Activated CD8-positive, alpha-beta memory T cell treated with anti-CD3 and anti-CD28 coated beads for 36 hours (primary cell): ENCODE results near the gene CNTD1. TPM values are rescaled to one million over a fixed set of nuclear protein-coding genes. Genes with fewer than 3 reads are reported as not detected.
"Not testable (repeated sequence)": the region's sequence is repeated elsewhere in the genome, so short reads cannot be mapped to it uniquely, and the experiment has no call there.

Experiments used
- CTCF ChIA-PET: fragments of 350-600 bp; sonication (Branson Sonifier 250); formaldehyde crosslinking; loops from one replicate; lab custom pipeline; 2021; ENCODE audit warnings: antibody characterized with exemption; lab: Charles Lee
- POLR2A ChIA-PET: fragments of 350-600 bp; sonication (Branson Sonifier 250); formaldehyde crosslinking; loops from one replicate; lab custom pipeline; 2021; ENCODE audit warnings: antibody characterized with exemption; lab: Charles Lee
- total RNA-seq, 2 experiments: library from RNA; stranded (reverse); gene quantifications; one replicate each; pipeline ENCODE4 v1.2.3, GENCODE V29; 2021

CNTD1 gene
- total RNA-seq, 2 experiments from 2014 or later: not detected

DNA sequence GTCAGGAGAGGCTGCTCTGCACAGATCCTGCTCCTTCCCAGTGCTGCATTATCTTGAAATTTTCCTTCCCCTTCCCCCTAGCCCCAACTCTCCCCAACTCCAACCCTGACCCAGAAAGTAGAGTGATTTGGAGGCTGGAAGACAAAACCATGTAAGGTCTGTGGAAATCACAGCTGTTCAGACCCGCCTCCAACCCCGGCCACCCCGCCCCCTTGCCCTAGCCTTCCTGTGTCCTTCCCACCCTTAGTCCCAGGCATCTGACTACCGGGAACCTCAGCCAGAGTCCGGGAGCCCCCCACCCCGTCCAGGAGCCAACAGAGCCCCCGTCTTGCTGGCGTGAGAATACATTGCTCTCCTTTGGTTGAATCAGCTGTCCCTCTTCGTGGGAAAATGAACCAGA is 52.3 kb downstream of the CNTD1 start, which contains the start of gene AOC3:
AOC3 (plus strand) TSS at position 246 of the 400 bp plus-strand sequence; CDS start at position 391, 145 bp downstream.
- CTCF ChIA-PET: no interaction called here
- POLR2A ChIA-PET: no interaction called here

DNA sequence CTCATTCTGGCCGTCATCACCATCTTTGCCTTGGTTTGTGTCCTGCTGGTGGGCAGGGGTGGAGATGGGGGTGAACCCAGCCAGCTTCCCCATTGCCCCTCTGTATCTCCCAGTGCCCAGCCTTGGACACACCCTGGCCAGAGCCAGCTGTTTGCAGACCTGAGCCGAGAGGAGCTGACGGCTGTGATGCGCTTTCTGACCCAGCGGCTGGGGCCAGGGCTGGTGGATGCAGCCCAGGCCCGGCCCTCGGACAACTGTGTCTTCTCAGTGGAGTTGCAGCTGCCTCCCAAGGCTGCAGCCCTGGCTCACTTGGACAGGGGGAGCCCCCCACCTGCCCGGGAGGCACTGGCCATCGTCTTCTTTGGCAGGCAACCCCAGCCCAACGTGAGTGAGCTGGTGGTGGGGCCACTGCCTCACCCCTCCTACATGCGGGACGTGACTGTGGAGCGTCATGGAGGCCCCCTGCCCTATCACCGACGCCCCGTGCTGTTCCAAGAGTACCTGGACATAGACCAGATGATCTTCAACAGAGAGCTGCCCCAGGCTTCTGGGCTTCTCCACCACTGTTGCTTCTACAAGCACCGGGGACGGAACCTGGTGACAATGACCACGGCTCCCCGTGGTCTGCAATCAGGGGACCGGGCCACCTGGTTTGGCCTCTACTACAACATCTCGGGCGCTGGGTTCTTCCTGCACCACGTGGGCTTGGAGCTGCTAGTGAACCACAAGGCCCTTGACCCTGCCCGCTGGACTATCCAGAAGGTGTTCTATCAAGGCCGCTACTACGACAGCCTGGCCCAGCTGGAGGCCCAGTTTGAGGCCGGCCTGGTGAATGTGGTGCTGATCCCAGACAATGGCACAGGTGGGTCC is 52.9 kb downstream of the CNTD1 start:
- CTCF ChIA-PET, POLR2A ChIA-PET: not testable (repeated sequence)

DNA sequence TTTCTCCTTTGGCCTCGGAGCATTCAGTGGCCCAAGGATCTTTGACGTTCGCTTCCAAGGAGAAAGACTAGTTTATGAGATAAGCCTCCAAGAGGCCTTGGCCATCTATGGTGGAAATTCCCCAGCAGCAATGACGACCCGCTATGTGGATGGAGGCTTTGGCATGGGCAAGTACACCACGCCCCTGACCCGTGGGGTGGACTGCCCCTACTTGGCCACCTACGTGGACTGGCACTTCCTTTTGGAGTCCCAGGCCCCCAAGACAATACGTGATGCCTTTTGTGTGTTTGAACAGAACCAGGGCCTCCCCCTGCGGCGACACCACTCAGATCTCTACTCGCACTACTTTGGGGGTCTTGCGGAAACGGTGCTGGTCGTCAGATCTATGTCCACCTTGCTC is 53.7 kb downstream of the CNTD1 start:
- CTCF ChIA-PET: no interaction called here
- POLR2A ChIA-PET: no interaction called here

DNA sequence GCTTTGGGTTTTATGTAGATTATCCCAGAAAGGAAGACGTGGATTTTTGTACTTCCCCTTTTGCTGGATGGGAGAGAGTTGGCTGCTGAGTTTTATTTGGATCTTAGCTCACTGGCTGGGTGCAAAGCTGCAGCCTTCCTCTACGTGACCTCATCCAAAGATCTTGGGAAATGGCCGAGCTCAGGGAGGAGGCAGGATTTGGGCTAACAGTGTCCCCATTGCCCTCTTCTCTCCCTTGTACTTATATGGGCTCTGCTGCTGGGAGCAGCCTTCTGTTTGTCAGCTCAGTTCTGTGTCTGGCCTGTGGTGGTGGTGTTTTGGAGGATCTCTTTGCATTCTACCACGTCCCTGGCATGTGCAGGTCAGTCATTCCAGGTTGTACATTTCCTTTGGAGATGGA is 54.3 kb downstream of the CNTD1 start:
- CTCF ChIA-PET: no interaction called here
- POLR2A ChIA-PET: no interaction called here

DNA sequence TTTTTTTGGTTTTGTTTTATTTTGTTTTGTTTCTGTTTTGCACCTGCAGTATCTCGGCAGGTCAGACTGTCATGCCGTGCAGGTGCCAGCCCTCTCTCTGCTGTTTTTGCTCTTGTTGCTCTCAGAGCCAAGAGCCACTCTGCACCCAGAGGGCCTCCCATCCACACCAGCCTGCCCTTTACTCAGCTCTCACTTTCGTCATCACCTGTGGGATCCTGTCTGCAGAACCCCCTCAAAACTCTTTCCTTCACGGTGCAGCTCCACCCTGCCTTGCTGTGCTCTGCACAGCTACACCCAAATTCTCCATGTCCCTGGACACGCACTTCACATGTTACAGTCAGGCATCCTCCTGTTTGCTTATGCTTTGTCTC is 54.9 kb downstream of the CNTD1 start:
- ChIA-PET CTCF (no interaction called here), POLR2A (no interaction called here)

DNA sequence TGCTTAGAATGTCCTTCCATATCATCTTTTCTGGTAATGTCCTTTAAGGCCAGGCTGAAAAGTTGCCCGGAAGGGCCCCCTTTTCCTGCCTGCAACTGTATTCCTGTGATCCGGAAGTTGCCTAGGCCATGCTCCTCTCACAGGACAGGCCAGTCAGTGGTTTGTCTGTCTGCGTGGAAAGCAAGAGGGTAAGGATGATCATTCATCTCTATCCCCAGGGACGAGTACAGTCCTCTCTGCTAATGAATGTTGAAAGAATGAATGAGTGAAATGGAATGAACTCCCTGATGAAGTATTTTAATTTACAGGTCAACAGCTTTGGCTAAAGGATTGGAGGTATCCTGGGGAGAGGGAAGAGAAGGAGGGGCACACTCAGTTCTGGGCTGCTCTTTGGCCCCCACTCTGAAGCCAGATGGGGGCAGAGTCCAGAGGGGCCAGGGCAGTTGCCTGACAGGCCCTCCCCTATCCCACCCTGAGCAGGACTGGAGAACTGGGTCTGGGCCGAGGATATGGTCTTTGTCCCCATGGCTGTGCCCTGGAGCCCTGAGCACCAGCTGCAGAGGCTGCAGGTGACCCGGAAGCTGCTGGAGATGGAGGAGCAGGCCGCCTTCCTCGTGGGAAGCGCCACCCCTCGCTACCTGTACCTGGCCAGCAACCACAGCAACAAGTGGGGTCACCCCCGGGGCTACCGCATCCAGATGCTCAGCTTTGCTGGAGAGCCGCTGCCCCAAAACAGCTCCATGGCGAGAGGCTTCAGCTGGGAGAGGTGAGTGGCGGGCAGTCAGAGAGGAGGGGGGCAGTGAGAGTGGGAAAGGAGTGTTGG is 55.5 kb downstream of the CNTD1 start:
- POLR2A ChIA-PET: no interaction called here
- CTCF ChIA-PET: interaction anchor here (0.6 kb wide), 1 partner anchor 89 kb away, joined by 3 read pairs; no protein-coding TSS in a partner anchor

DNA sequence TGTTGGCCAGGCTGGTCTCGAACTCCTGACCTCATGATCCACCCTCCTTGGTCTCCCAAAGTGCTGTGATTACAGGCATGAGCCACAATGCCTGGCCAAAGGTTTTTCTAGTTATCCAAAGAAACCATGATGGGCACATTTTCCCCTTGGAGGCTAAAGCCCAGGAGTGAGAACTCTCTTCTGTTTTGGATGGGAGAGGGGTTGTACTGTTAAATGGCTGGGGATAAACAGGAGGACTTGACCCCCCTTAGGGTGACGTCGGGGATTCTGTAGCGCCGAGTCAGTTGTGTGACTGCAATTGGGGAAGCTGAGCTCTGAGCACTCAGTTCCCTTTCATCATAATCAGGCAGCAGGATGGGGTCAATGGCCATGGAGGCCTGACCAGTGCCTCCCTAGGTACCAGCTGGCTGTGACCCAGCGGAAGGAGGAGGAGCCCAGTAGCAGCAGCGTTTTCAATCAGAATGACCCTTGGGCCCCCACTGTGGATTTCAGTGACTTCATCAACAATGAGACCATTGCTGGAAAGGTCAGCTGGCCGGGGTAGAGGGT is 56.5 kb downstream of the CNTD1 start:
- POLR2A ChIA-PET: no interaction called here
- CTCF ChIA-PET: no interaction called here

DNA sequence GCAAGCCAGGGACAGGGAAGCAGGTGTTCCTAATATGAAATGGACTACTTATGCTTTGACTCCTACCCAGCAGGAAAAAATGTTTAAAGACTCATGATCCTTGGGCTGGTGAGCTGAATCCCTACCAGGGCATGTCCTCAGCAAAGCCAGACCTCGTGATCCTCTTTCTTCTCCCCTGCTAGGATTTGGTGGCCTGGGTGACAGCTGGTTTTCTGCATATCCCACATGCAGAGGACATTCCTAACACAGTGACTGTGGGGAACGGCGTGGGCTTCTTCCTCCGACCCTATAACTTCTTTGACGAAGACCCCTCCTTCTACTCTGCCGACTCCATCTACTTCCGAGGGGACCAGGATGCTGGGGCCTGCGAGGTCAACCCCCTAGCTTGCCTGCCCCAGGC is 57.4 kb downstream of the CNTD1 start:
- CTCF ChIA-PET, POLR2A ChIA-PET: not testable (repeated sequence)

DNA sequence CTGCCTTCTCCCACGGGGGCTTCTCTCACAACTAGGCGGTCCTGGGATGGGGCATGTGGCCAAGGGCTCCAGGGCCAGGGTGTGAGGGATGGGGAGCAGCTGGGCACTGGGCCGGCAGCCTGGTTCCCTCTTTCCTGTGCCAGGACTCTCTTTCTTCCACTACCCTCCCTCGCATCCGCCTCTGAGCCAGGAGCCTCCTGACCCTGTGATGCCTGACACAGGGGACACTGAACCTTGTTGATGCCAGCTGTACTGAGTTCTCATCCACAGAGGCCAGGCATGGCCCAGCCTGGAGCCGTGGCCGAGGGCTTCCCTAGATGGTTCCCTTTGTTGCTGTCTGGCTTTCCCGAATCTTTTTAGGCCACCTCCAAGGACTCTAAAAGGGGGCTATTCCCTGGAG is 57.9 kb downstream of the CNTD1 start:
- POLR2A ChIA-PET, CTCF ChIA-PET: not testable (repeated sequence)

DNA sequence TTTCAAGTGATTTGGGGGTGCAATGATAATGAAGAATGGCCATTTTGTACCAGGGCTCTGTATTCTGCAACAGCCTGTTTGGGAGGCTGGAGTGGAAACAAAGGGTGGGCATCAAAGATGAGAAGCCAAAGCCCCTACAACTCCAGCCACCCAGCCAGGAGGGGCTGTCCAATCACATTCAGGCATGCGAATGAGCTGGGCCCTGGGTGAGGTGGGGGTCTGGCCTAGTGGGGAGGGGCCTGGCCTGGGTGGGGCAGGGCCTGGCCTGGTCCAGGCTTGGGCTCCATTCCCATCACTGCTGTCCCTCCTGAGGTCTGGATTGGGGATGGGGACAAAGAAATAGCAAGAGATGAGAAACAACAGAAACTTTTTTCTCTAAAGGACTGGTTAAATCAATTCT is 58.7 kb downstream of the CNTD1 start:
- POLR2A ChIA-PET: no interaction called here
- CTCF ChIA-PET: no interaction called here

Other genes starting within 250 kb of the CNTD1 start
- under 1 TPM; 0.19 to 0.29 TPM for gene HSD17B1, start 245.9 kb upstream of the CNTD1 start, total RNA-seq
- gene COASY, start 236.7 kb upstream of the CNTD1 start, total RNA-seq: 100 to 1,000 TPM; 118 to 120 TPM
- 10 to 100 TPM; 59.9 to 66.2 TPM for gene MLX, start 231.8 kb upstream of the CNTD1 start, total RNA-seq
- 10 to 100 TPM; 37.0 to 42.1 TPM for gene PSMC3IP, start 221.1 kb upstream of the CNTD1 start, total RNA-seq
- gene RETREG3, start 189.5 kb upstream of the CNTD1 start, total RNA-seq: 10 to 100 TPM; 29.6 to 30.2 TPM
- 100 to 1,000 TPM; 118 to 123 TPM for gene TUBG1, start 189.2 kb upstream of the CNTD1 start, total RNA-seq
- 10 to 100 TPM; 11.4 to 12.9 TPM for gene TUBG2, start 139.6 kb upstream of the CNTD1 start, total RNA-seq
- gene PLEKHH3, start 121.9 kb upstream of the CNTD1 start, total RNA-seq: 1 to 10 TPM; 1.0 to 1.4 TPM
- under 1 TPM; 0.10 to 0.38 TPM for gene CCR10, start 117.0 kb upstream of the CNTD1 start, total RNA-seq
- 1 to 10 TPM; 2.9 to 3.8 TPM for gene CNTNAP1, start 116.3 kb upstream of the CNTD1 start, total RNA-seq
- gene EZH1, start 53.8 kb upstream of the CNTD1 start, total RNA-seq: 10 to 100 TPM; 27.2 to 29.2 TPM
- not detected for gene RAMP2, start 37.6 kb upstream of the CNTD1 start, total RNA-seq
- 10 to 100 TPM; 95.2 to 96.5 TPM for gene VPS25, start 25.4 kb upstream of the CNTD1 start, total RNA-seq
- gene WNK4, start 18.3 kb upstream of the CNTD1 start, total RNA-seq: under 1 TPM; 0.23 to 0.38 TPM
- gene COA3, start 157 bp upstream of the CNTD1 start, total RNA-seq: 10 to 100 TPM; 54.0 to 56.7 TPM
- gene BECN1, start 25.4 kb downstream of the CNTD1 start, total RNA-seq: 10 to 100 TPM; 86.2 to 88.3 TPM
- gene PSME3, start 34.5 kb downstream of the CNTD1 start, total RNA-seq: 100 to 1,000 TPM; 226 to 244 TPM
- 1 to 10 TPM; 2.4 to 2.6 TPM for gene AOC2, start 45.7 kb downstream of the CNTD1 start, total RNA-seq
- 1 to 10 TPM; 1.0 TPM for gene AOC3, start 52.3 kb downstream of the CNTD1 start, total RNA-seq
- gene G6PC1, start 101.9 kb downstream of the CNTD1 start, total RNA-seq: not detected
- 10 to 100 TPM; 88.5 to 95.4 TPM for gene AARSD1, start 165.6 kb downstream of the CNTD1 start, total RNA-seq
- gene PTGES3L, start 181.2 kb downstream of the CNTD1 start, total RNA-seq: under 1 TPM; 0.63 to 0.80 TPM
- 10 to 100 TPM; 14.4 to 14.9 TPM for gene RUNDC1, start 181.7 kb downstream of the CNTD1 start, total RNA-seq
- 1,000 to 10,000 TPM; 1,386 to 1,409 TPM for gene RPL27, start 199.6 kb downstream of the CNTD1 start, total RNA-seq
- gene IFI35, start 207.9 kb downstream of the CNTD1 start, total RNA-seq: 10 to 100 TPM; 19.0 to 21.9 TPM
- 10 to 100 TPM; 33.6 to 36.0 TPM for gene VAT1, start 223.5 kb downstream of the CNTD1 start, total RNA-seq
- under 1 TPM; 0.06 TPM for gene RND2, start 226.4 kb downstream of the CNTD1 start, total RNA-seq